Adipocyte (in vitro differentiated cells): Measurements from ENCODE around the gene GADD45G.
A peak's percentile ranks its signal among the peaks of the same experiment; 100 is the strongest.

Experiments used
- DNase-seq: peaks from one replicate; pipeline ENCODE4 v3.0.0-alpha.2; 2015; ENCODE audit warnings: low read depth
- H3K27me3 ChIP-seq: replicated peaks from 2 replicates; pipeline ENCODE4 v1.7.0; 2013; ENCODE audit warnings: mild to moderate bottlenecking, low read length, moderate library complexity; ENCODE audit not compliant: control insufficient read depth, insufficient read depth
- H3K36me3 ChIP-seq: 2 replicates; pipeline ENCODE4 v1.7.0; 2013; ENCODE audit warnings: low read length, mild to moderate bottlenecking, moderate library complexity; ENCODE audit not compliant: control insufficient read depth, insufficient read depth, severe bottlenecking
- H3K4me1 ChIP-seq: 2 replicates; pipeline ENCODE4 v1.7.0; 2013; ENCODE audit warnings: mild to moderate bottlenecking, low read length, moderate library complexity; ENCODE audit not compliant: control insufficient read depth, insufficient read depth
- H3K4me3 ChIP-seq: 2 replicates; pipeline ENCODE4 v1.7.0; 2013; ENCODE audit warnings: mild to moderate bottlenecking, low read length, moderate library complexity
- H3K9ac ChIP-seq: 2 replicates; pipeline ENCODE4 v1.7.0; 2013; ENCODE audit warnings: mild to moderate bottlenecking, low read length, moderate library complexity
- H3K9me3 ChIP-seq: 2 replicates; pipeline ENCODE4 v1.7.0; 2013; ENCODE audit warnings: mild to moderate bottlenecking, low read length, moderate library complexity; ENCODE audit not compliant: control insufficient read depth

The GADD45G gene, protein sequence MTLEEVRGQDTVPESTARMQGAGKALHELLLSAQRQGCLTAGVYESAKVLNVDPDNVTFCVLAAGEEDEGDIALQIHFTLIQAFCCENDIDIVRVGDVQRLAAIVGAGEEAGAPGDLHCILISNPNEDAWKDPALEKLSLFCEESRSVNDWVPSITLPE

DNA sequence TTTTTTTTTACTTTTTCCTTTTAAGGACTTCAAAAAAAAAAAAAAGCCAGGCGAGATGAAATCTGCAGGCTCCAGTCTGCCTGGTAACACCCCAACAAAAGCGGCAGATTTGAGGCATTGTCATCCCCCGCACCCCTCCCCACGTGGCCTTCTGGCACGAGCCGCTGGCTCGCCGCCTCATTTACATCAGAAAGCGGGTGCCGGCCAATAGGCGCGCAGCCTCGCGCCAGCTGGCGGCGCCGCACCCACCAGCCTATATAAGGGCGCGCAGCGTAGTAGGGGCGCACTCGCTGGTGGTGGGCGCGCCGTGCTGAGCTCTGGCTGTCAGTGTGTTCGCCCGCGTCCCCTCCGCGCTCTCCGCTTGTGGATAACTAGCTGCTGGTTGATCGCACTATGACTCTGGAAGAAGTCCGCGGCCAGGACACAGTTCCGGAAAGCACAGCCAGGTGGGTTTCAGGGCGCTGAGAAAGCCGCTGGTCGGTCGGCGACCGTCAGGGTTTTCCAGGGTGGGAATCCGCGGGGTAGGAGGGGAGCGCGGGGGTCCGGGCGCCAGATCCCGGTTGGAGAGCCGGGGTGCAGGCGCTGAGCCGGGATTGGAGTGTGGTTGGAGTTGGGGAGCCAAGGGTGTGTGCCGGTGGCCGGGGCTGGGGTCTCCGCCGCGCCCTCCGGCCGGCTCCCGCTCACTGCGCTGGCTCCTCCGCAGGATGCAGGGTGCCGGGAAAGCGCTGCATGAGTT, at the start of gene GADD45G:
TSS of gene GADD45G (plus strand) at position 284 of the 736 bp plus-strand sequence. CDS start at position 394, 110 bp downstream.
- Histone ChIP-seq H3K27me3 (peaks cover 22% of the 10 kb centered on the region), H3K9ac (peak within 1 kb of the TSS; percentile 86)
- DNase-seq: peak; percentile 78

DNA sequence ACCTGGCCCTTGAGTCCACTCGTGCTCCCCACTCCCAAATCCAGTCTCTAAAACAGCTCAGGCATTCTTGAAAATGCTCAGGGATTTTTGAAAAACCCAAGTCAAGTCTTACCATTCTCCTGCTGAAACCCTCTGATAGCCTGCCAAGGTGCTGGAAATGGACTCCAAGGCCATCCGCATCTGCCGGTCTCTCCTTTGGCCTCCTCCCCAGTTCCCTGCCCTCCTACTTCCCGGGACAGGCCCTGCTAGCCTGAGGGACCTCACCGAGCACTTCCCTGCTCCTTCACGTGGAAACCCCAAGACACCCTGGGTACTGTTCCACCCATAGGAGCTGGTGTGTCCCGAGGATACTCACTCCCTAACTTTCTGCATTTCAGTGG, 49.8 kb upstream of the GADD45G start:
- no peaks in the 10 kb centered on the region for H3K36me3 ChIP-seq
- H3K4me3 ChIP-seq: no peak overlapping the region
- H3K9me3 ChIP-seq: no peaks in the 10 kb centered on the region
- peaks cover 7% of the 10 kb centered on the region for H3K27me3 ChIP-seq
- DNase-seq: no peak
- no peak overlapping the region for H3K9ac ChIP-seq
- H3K4me1 ChIP-seq: peaks cover 8% of the 10 kb centered on the region

More for the DNA sequence above, at the start of gene GADD45G:
- Histone ChIP-seq H3K9me3 (no peaks in the 10 kb centered on the region), H3K36me3 (no peaks in the 10 kb centered on the region), H3K4me1 (peaks cover 22% of the 10 kb centered on the region), H3K4me3 (peak within 1 kb of the TSS; percentile 84)

DNA sequence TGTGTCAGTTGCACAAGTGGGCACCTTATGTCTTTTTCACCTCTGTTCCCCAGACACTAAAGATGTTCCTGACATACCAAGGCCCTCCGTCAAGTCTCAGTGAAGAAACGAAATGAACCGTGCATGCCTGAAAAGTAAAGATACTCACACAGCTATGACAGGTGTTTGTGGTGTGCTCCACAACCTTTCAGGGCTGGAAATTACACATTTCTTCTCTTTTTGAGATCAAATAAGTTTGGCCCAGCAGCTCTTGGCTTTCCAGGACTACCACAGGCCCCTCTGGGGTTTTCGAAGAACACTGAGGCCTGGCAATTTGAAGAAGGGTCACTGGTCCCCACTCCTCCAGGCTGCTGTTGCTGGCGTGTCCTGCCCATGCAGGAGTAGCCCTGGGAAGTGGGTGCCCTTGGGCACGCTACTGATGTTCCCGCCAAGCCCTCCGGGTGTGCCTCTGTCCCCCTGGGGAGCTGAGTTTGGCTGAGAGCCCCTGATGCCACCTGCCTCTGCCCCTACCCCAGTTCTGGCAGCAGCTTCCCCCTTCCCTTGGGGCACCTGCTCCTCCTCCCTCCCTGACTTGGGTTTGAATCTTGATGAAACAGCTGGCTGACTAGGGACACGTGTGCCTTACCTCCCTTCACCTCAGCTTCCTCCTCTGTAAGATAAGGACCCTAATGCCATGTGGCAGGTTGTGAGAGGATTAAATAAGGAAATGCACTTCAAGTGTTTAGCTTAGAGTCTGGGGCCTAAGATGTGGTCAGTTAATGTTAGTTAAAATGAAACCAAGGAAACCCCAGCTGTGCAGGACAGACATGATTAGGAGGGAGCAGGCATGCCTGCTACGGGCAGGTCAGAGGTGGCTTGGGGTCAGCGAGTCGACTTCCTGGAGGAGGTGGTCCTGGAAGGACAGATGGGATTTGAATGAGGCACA, 49.1 kb upstream of the GADD45G start:
- Histone ChIP-seq H3K36me3 (no peaks in the 10 kb centered on the region), H3K4me1 (peaks cover 8% of the 10 kb centered on the region), H3K27me3 (peaks cover 7% of the 10 kb centered on the region), H3K9ac (no peak overlapping the region), H3K4me3 (no peak overlapping the region), H3K9me3 (no peaks in the 10 kb centered on the region)
- DNase-seq: no peak

DNA sequence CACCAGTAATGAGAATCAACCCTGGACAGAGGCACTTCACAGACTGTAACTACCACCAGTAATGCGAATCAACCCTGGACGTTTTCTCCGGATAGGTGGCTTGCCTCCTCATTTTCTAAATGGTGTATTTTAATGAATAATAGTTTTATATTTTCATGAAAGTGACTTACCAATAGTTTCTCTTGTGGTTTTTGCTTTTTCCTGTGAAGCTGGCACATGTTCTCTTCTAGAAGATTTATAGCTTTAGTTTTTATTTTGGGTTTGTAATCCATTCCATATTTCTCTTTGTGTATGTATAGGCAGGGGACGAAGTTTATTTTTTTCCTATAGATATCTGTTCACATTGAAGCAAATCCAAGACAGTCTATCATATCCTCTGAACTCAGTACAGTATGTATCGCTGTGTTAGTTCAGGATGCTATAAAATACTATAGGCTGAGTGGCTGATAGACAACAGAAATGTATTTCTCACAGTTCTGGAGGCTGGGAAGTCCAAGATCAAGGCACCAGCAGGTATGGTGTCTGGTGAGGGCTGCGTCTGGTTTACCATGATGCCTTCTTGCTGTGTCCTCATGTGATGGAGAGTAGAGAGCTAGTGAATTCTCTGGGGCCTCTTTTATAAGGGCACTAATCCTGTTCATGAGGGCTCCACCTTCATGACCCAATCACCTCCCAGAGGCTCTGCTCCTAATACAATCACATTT, 46.5 kb upstream of the GADD45G start:
- Histone ChIP-seq H3K4me1 (peaks cover 8% of the 10 kb centered on the region), H3K9me3 (no peaks in the 10 kb centered on the region), H3K4me3 (no peak overlapping the region), H3K9ac (no peak overlapping the region), H3K27me3 (peaks cover 11% of the 10 kb centered on the region), H3K36me3 (no peaks in the 10 kb centered on the region)
- no peak for DNase-seq

DNA sequence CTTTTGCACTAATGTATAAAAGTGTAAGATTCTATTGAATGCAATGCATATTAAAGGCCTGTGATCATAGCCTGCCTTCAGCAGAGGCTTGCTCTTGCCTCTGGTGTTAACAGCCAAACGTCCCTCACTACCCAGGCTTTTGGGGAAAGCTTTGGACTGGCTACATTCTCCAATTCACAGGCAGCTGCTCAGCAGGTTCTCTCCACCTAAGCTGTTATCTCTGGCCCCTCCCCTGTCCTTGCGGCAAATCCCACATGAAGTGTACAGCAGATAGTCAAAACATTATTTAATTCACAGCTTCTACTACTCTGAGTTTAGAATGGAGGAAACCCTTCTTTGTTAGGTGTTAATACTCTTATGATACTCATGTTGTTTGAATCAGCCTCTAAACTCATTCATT, 45.9 kb upstream of the GADD45G start:
- Histone ChIP-seq H3K4me3 (no peak overlapping the region), H3K9ac (no peak overlapping the region), H3K4me1 (peaks cover 8% of the 10 kb centered on the region), H3K36me3 (no peaks in the 10 kb centered on the region), H3K27me3 (peaks cover 8% of the 10 kb centered on the region), H3K9me3 (no peaks in the 10 kb centered on the region)
- no peak for DNase-seq

DNA sequence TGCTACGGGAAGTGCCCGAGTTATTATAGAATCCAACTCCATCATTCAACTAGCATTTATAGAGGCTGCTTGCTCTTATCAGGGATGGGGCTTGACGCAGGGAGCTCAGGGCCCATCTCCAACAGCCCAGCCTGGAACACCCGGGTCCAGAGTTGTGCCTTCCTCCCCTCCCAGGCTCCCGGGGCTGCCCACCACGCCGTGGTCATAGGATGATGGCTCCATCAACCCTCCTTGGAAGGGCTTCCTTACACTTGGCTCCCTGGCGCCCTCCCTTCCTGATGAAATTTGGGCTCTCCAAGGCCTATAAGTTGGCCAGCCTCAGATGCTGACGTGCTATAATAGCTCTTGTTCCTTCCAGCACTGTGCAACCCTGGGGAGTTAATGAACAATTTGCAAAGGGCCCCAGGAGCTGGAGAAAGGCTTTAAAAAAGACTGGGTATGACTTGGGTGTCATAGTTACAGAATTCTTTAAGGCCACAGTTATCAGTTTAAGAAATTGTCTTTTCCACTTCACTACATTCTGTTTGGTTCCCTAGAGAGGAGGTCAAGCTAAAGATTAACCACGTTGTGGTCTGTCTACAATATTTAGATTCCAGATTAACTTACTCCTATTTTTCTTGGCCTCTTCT, 42.5 kb upstream of the GADD45G start:
- no peak overlapping the region for H3K4me3 ChIP-seq
- DNase-seq: no peak
- no peaks in the 10 kb centered on the region for H3K36me3 ChIP-seq
- no peaks in the 10 kb centered on the region for H3K9me3 ChIP-seq
- H3K4me1 ChIP-seq: no peaks in the 10 kb centered on the region
- H3K27me3 ChIP-seq: peaks cover 10% of the 10 kb centered on the region
- H3K9ac ChIP-seq: no peak overlapping the region

DNA sequence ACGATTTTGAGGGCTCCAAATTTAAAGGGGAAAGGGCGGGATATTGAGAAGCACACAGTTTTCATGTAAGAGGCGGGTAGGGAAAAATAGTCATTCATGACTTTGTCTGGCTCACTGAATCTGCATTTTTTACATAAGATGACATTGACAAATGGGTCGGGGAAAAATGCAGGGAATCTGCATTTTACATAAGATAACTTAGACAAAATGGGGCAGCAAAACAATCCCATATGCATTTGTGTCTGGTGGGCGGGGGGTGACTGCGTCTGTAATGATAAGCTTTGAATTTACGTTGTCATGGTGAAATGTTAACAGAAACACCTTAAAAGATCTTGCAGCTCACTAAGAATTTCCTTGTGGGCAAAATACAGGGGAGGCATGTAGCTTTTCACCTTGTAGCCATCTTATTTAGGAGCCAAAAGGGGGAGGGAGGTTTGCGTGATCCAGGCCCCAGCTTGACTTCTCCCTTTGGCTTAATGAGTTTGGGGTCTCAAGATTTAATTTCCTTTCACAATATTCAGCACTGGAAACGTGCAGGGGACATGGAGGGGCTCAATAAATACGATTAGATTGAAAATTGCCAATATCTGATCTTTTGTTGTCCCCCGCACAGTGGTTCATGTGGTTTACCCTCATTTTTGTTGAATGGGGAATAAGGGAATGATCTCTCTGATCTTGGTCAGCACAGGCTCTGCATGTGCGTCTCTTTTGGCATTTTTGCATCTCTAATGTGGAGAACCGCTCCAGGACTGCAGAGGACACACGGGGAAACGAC, 41.1 kb upstream of the GADD45G start:
- no peaks in the 10 kb centered on the region for H3K36me3 ChIP-seq
- H3K4me1 ChIP-seq: no peaks in the 10 kb centered on the region
- H3K4me3 ChIP-seq: no peak overlapping the region
- no peak for DNase-seq
- H3K27me3 ChIP-seq: peaks cover 10% of the 10 kb centered on the region
- no peak overlapping the region for H3K9ac ChIP-seq
- H3K9me3 ChIP-seq: no peaks in the 10 kb centered on the region

DNA sequence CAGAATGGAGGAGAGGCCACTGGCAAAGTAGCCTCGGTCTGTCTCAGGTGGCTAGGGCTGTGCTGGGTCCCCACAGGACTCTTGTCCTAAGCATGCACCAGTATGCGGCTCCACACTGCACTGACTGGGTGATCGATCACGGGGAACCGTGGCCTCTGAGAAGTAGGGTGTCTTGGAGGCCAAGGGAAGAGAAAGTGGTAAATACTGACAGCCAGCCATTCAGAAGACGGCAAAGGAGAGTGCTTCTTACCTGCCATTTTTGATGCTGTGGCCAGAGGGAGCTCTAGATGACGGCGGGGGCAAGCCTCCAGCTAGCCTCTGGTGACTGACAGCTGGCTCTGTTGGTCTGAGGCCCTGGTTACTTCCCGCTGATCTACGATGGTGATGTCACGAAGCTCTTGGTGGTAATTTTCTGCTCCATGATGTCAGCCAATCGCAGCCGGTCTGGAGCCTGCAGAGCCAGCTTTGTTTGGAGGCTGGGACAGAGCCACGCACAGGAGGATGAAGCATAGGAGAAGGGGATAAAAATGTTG, 40.4 kb upstream of the GADD45G start:
- Histone ChIP-seq H3K9me3 (no peaks in the 10 kb centered on the region), H3K36me3 (no peaks in the 10 kb centered on the region), H3K27me3 (peaks cover 6% of the 10 kb centered on the region), H3K4me3 (no peak overlapping the region), H3K4me1 (no peaks in the 10 kb centered on the region), H3K9ac (no peak overlapping the region)
- no peak for DNase-seq

DNA sequence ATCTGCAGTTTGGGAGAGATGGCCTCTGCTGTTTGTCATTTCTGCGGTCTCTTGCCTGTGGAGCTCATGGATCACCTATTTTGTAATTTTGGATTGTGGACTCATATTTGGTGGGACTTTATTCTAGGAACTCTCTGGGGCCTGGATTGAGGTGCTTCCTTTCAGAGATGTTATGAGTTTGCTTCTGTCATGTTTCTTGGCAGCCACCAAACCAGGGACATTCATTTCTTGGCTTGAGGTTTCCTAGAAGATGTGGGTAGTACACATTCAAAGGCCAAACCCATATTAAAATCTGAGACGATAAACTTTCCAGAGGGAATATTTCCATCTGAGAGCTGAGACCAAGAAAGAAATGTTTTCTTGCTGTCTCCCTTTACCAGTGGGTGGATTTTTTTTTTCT, 37.2 kb upstream of the GADD45G start:
- DNase-seq: no peak
- Histone ChIP-seq H3K36me3 (no peaks in the 10 kb centered on the region), H3K9ac (no peak overlapping the region), H3K27me3 (peaks cover 17% of the 10 kb centered on the region), H3K9me3 (no peaks in the 10 kb centered on the region), H3K4me1 (no peaks in the 10 kb centered on the region), H3K4me3 (no peak overlapping the region)

DNA sequence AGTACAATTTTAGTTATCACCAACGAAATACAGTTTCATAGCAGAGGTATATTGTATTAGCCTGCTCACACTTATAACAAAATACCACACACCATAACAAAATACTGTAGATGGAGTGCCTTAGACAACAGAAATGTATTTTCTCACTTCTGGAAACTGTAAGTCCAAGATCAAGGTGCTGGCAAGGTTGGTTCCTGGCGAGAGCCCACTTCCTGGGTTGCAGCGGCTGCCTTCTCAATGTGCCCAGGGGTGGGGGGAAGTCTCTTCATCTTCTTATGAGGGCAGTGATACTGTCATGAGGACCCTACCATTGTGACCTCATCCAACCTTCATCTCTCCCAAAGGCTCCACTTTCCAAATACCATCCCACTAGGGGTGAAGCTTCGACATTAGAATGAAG, 30.5 kb upstream of the GADD45G start:
- Histone ChIP-seq H3K9ac (no peak overlapping the region), H3K27me3 (peaks cover 39% of the 10 kb centered on the region), H3K9me3 (peaks cover 5% of the 10 kb centered on the region), H3K36me3 (no peaks in the 10 kb centered on the region), H3K4me3 (no peak overlapping the region), H3K4me1 (no peaks in the 10 kb centered on the region)
- DNase-seq: no peak
